NCI-H2029 (cell line): ENCODE results near the gene SLC25A30.
A peak's percentile ranks its signal among the peaks of the same experiment; 100 is the strongest.
"Not testable (repeated sequence)": the region's sequence is repeated elsewhere in the genome, so short reads cannot be mapped to it uniquely, and the experiment has no call there.

ENCODE experiments used
- DNase-seq: peaks from one replicate; lab custom pipeline; 2025; lab: John Stamatoyannopoulos, UW

Gene SLC25A30

DNA sequence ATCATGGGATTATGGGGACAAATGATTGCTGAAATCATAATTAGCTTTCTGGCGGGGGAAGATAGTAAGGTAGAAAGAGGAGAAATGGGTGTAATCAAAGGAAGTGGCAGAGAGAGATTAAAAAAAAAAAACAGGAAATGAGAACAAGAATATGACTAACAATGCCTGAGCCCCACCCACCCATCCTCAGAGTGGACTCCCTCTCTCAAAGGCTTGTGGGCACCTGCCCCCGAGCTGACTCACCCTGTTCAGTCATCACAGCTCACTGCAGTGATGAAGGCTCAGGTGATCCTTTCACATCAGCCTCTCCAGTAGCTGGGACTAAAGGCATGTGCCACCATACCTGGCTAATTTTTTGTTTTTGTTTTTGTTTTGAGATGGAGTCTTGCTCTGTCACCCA is 50.8 kb downstream of the SLC25A30 start:
- DNase-seq = peak; percentile 53

DNA sequence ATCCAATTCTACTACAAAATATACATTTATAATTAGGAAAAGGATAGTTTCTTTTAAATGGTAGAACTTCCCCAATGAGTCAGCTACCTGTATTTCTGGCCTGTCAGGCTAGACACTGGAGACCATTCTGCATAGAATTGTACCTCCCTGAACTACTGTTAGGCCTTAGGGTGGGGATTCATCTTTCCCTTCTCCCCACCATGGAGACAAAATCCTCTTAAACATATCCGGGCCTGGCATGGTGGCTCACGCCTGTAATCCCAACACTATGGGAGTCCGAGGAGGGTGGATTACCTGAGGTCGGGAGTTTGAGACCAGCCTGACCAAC is 52.7 kb downstream of the SLC25A30 start:
- DNase-seq = no peak

DNA sequence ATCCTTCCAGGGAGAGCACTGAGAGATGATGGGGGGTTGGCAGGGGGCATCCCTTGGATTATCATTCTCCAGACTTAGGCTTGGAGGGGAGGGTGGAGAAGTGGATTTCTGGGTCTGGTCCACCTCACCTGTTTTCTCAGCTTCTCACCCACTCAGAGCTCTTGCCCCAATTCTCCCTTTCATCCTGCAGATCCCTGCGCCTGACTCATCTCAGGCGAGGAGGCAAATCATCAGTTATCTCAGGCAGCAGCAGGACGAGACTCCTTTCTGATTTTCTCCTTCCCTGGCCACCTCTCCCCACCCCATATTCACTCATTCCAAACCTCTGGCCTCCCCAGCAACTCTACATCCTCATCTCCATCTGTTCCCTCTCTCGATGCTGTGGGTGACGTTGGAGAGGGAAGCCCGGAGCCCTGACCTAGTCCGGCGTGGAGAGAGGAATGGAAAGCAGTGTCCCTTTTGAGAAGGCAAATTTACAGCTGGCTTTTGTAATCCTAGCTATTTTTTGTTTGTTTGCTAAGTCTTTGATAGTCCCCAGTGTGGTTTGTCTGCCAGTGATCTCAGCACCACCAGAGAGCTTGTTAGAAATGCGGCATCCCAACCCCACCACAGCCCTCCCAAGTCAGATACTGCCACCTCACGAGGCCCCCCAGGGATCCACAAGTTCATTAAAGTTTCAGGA is 53.2 kb downstream of the SLC25A30 start:
- no peak for DNase-seq

DNA sequence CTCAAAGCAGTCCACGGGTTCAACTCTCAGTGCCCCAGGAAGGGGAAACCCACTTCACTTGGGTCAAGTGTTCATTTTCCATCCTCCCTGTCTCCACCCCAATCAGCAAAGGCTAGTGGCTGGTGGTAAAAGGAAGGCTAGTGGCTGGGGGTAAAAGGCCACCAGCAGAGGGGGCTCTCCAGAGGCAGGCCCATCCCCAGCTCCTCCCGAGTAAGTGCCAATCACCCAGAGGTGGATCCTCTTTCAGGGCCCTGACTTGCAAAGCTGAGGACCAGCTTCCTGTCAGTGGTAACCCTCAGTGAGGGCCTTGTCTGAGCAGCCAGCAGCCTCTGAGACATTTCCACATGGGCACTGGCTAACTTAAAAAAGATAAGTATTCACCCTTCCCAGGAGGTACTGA is 55.2 kb downstream of the SLC25A30 start:
- no peak for DNase-seq

DNA sequence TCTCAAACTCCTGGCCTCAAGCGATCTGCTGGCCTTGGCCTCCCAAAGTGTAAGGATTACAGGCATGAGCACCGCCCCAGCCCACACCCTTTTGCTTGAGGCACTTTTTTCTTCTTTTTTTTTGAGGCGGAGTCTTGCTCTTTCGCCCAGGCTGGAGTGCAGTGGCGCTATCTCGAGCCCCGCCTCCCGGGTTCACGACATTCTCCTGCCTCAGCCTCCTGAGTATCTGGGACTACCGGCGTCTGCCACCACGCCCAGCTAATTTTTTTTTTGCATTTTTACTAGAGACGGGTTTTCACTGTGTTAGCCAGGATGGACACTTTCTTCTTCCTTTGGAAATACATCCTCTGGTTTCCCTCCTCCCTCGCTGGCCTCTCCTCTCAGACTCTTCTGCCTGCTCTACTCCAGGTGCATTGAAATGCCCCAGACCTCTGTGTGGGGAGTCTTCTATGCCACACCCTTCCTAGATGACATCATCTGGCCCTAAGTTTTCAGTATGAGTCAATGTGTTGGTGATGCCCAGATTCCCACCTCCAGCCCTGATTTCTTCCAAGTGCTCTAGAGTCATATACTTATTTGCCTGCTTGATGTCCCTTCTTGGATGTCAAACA is 56.5 kb downstream of the SLC25A30 start:
- no peak for DNase-seq

DNA sequence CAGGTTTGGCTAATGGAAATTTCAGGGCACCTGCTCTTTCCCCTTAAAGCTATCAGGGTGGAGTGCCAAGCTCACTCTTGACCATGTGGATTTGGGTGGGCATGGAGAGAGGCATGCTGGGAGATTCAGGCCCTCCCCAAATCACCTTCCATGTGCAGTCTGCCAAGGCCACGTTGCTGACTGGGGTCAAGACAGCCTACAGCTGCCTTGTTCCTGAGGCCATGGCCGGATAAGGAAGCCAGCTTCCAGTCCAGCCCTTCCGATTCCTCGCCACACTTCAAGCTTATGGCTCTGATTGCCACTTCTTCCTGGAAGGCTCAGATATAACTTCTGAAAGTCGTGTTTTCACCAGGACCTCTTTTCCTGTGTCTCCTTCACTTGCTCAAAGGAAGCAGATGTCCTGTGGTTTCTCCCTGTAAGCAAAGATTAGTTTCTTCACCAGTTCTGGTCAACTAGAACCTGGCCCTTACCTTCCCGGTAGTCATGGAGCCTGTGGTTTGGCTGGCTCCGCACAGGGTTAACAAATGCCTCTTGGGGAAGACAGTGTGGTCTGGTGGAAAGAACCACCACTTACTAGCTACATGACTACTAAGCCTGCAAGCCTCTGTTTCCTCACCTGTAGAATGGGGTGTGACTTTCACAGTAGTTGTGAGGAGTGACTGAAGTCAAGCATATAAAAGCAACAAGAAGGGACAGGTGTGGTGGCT is 61.1 kb downstream of the SLC25A30 start:
- no peak for DNase-seq

DNA sequence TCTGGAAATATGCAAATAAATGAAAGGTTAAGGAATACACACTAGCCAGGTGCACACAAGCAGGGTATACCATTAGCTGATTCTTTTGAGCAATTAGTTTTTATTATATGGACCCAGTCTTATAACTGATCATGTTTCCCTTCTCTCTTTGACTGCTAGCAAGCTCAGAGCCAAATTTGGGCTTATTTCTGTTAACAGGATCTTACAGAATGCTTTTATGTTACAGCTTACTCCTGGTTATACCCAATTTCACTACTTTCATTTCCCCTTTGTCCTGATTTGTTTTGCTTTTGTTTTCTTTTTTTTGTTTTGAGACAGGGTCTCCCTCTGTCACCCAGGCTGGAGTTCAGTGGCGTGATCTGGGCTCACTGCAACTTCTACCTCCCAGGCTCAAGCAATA is 64.3 kb downstream of the SLC25A30 start:
- DNase-seq = no peak

DNA sequence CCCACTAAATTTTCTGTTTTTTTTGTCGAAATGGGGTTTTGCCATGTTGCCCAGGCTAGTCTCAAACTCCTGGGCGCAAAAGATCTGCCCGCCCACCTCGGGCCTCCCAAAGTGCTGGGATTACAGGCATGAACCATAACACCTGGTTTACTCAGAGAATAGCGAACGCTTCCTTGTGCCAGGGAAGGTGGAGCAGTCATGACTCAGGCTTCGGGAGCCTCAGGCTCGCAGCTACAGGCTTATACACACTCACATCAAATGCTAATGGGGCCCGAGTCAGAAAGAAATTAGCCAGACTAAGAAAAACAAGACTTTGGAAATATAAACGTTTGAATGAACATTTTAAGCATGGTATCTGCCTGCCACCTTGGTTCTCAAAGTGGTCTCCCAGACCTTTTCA is 66.1 kb downstream of the SLC25A30 start:
- no peak for DNase-seq

DNA sequence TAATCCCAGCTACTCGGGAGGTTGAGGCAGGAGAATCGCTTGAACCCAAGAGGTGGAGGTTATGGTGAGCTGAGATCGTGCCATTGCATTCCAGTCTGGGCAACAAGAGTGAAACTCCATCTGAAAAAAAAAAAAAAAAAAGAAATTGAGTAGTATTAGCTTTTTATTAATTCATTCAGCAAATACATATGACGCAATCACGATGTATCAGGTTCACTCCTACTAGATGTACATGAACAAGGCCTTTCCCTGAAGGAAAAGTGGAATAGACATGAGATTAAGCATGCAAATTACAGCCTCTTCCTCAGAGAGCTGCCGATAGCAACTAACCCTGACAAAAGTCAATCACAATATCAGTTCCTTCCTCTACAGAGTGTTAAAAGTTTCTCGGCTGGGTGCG is 68.0 kb downstream of the SLC25A30 start:
- no peak for DNase-seq

DNA sequence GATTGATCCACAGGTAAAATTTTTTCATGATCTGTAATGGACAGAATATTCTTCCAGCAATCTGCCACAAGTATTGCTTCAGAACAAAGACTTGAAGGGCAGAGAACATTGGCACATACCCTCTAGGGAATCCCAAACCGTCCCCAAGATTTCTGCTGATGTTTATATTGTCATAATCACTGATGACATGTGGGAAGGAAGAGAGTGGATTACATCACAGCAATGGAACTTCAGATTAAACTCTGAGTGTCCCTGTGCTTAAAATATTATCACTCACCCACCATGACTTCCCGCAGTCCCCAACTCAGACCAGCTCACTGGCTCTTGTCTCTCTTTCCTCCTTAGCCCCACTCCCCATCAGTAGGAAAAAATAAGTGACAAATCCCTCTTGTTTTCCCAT is 68.7 kb downstream of the SLC25A30 start:
- DNase-seq = no peak

DNA sequence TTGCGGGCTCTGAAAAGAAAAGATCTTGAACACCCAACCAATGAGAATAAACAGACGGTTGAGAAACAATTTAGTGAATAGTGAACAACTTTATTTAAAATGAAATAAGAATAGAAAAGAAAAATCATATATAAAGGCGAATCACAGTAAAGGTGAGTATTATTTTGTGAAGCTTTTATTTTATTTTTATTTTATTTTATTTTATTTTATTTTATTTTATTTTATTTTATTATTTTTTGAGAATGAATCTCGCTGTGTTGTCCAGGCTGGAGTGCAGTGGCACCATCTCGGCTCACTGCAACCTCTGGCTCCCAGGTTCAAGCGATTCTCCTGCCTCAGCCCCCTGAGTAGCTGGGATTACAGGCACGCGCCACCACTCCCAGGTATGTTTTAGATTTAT is 74.1 kb downstream of the SLC25A30 start:
- not testable (repeated sequence) for DNase-seq
